Prostate gland (tissue), 2 donors: Measurements from ENCODE around the gene ACOD1. TPM values are rescaled to one million over a fixed set of nuclear protein-coding genes. Genes with fewer than 3 reads are reported as not detected.
"Not testable (repeated sequence)": the region's sequence is repeated elsewhere in the genome, so short reads cannot be mapped to it uniquely, and the experiment has no call there.

ENCODE experiments used
- DNase-seq: peaks from one replicate; pipeline ENCODE4 v3.0.0-alpha.2; 2019; ENCODE audit warnings: low spot score
- H3K27ac ChIP-seq, 2 donors: fragments of 200-600 bp; sonication (generic); 2 replicates each; pipeline ENCODE4 v1.5.1; 2017 to 2019
- H3K27me3 ChIP-seq: fragments of 200-600 bp; sonication (generic); replicated peaks from 2 replicates; pipeline ENCODE4 v1.5.1; 2019; ENCODE audit not compliant: insufficient read depth
- H3K36me3 ChIP-seq, 2 donors: fragments of 200-600 bp; sonication (generic); 1 replicate in 1 of 2; 2 replicates in 1 of 2; pipeline versions ENCODE4 v1.5.1 to v1.8.1; 2017 to 2019
- H3K4me1 ChIP-seq: fragments of 200-600 bp; sonication (generic); replicated peaks from 2 replicates; pipeline ENCODE4 v1.5.1; 2019
- H3K4me3 ChIP-seq, 2 donors: fragments of 200-600 bp; sonication (generic); 2 replicates each; pipeline ENCODE4 v1.5.1; 2017 to 2019
- H3K9me3 ChIP-seq: fragments of 200-600 bp; sonication (generic); 2 replicates; pipeline ENCODE4 v1.5.1; 2017
- CTCF ChIP-seq, 4 experiments: fragments of 200-600 bp in 2 of 4; fragments of 450-650 bp in 2 of 4; sonication (generic) in 2 of 4; IDR thresholded peaks; 1 replicate in 3 of 4; 2 replicates in 1 of 4; pipeline ENCODE4 v1.5.1; 2016 to 2019; ENCODE audit warnings: antibody characterized with exemption in 4 of 4, mild to moderate bottlenecking in 2 of 4, moderate library complexity in 2 of 4
- POLR2A ChIP-seq: fragments of 450-650 bp; IDR thresholded peaks from one replicate; pipeline ENCODE4 v1.6.1; 2016; ENCODE audit warnings: antibody characterized with exemption, mild to moderate bottlenecking
- POLR2AphosphoS5 ChIP-seq: sonication (generic); formaldehyde crosslinking; IDR thresholded peaks from one replicate; pipeline ENCODE4 v1.6.1; 2017; ENCODE audit warnings: antibody characterized with exemption
- WGBS: methylation state at CpG from one replicate; pipeline ENCODE4 v1.1.5; 2018; 5-methylcytosine and 5-hydroxymethylcytosine counted together
- intact Hi-C: fragments of 100-400 bp; cut with DNase I; formaldehyde crosslinking; loops from one replicate; pipeline ENCODE4 v1.14.2; 2022
- total RNA-seq, 2 donors: library from RNA; depleted of rRNA; stranded (reverse); fragments of >200 nt; gene quantifications; one replicate each; pipeline ENCODE4 v1.1.0, GENCODE V29; 2016

ACOD1 gene
- total RNA-seq, 2 donors from 2014 or later: not detected

DNA sequence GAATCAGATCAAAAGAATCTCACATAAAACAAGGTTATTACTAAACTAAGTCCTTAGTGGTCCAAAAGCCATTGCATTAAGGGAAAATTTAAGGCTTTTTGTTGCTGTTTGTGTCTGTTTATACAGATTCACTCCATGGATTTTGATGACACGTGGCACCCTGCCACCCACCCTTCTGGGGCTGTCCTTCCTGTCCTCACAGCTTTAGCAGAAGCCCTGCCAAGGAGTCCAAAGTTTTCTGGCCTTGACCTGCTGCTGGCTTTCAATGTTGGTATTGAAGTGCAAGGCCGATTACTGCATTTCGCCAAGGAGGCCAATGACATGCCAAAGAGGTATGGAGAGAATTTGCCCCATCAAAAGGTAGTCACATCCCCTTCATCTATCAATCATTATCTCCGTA, 6.9 kb downstream of the ACOD1 start:
- no peak for DNase-seq
- no peaks in the 10 kb centered on the region for H3K9me3 ChIP-seq
- no peak for TF ChIP-seq POLR2AphosphoS5
- TF ChIP-seq CTCF (IDR thresholded peaks at IDR 0.05): no peak
- no peak overlapping the region for H3K4me3 ChIP-seq
- H3K27me3 ChIP-seq: peaks cover 6% of the 10 kb centered on the region
- 77% methylated on average over 4 of the region's 4 CpGs for WGBS
- H3K4me1 ChIP-seq: no peaks in the 10 kb centered on the region
- intact Hi-C loops: no loop called here
- no peak overlapping the region for H3K27ac ChIP-seq
- H3K36me3 ChIP-seq: no peaks in the 10 kb centered on the region

DNA sequence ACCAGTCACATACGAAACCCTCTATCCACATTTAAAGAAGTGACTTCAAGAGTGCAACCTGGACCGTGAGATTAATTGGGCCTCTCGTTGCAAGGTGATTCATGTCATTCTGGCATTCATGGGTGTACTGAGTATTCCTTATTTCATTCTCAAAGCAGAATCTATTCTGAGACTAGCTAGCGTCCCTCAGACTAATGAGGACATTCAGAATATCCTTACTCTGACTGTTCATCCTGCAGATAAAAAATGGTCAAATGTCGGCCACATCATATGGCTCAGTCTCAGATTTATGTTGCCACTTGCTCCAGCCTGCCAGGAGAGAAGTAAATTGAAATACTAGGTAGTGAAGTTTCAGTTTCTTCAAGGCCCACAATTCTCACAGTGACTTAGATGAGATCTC, 7.3 kb downstream of the ACOD1 start:
- Histone ChIP-seq H3K4me1 (no peaks in the 10 kb centered on the region), H3K27me3 (peaks cover 6% of the 10 kb centered on the region), H3K9me3 (no peaks in the 10 kb centered on the region), H3K27ac (no peak overlapping the region), H3K36me3 (no peaks in the 10 kb centered on the region), H3K4me3 (no peak overlapping the region)
- DNase-seq: no peak
- 79% methylated on average over 5 of the region's 5 CpGs for WGBS
- intact Hi-C loops: no loop called here
- TF ChIP-seq POLR2A (no peak), POLR2AphosphoS5 (no peak), CTCF (IDR thresholded peaks at IDR 0.05) (no peak)

DNA sequence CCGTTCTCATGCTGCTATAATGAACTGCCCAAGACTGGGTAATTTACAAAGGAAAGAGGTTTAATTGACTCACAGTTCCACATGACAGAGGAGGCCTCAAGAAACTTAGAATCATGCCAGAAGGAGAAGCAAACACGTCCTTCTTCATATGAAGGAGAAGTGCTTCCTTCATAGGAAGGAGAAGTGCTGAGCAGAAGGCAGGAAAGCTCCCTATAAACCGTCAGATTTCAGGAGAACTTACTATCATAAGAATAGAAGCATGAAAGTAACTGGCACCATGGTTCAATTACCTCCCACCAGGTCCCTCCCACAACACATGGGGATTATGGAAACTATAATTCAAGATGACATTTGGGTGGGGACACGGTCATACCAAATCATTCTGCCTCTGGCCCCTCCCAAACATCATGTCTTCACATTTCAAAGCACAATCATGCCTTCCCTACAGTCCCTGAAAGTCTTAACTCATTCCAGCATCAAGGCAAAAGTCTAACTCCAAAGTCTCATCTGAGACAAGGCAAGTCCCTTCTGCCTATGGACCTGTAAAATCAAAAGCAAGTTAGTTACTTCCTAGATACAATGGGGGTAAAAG, 10.6 kb downstream of the ACOD1 start:
- H3K36me3 ChIP-seq: no peaks in the 10 kb centered on the region
- no peaks in the 10 kb centered on the region for H3K9me3 ChIP-seq
- TF ChIP-seq CTCF (IDR thresholded peaks at IDR 0.05): no peak
- H3K27me3 ChIP-seq: no peaks in the 10 kb centered on the region
- WGBS: 76% methylated on average over 4 of the region's 4 CpGs
- H3K4me3 ChIP-seq: no peak overlapping the region
- intact Hi-C loops: no loop called here
- H3K27ac ChIP-seq: no peak overlapping the region
- H3K4me1 ChIP-seq: no peaks in the 10 kb centered on the region
- no peak for DNase-seq

- H3K9me3 ChIP-seq, H3K4me3 ChIP-seq, H3K36me3 ChIP-seq, DNase-seq, H3K27me3 ChIP-seq, intact Hi-C loops, H3K4me1 ChIP-seq, H3K27ac ChIP-seq: not testable (repeated sequence)
Measured at GRCh38 chr13:76959734-76960133, 11.4 kb downstream of the ACOD1 start.

DNA sequence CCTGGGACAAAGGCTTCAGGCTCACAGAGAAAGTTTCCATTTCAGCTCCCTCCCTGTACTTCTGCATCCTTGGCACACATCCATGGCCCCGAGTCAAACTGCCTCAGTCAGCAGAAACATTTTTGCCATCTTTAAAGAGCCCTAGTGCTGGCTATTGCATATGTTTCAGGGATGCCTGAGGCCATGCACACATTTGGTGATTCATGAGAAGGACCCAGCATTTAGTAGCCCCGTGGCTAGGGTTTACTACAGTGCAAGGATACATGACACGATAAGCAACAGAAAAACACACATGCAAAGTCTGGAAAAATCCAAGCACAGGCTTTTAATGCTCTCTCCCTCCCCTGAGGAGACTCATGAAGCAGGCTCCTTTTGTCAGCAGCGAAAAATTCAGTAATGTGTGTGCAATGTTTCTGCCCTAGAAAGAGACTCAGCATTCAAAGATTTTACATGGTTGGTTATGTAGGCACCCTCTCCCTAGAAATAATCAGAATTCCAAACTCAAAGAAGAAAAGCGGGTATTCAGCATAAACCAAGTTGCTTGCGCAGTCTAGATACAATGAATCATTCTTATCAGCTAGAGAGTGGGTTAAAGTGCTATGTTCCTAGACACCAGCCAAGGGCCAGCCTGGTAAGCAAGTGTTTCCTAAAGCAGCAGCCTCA, 17.6 kb downstream of the ACOD1 start:
- intact Hi-C loops: no loop called here
- no peak for DNase-seq

More for the DNA sequence above, 17.6 kb downstream of the ACOD1 start:
- TF ChIP-seq POLR2AphosphoS5 (no peak), CTCF (IDR thresholded peaks at IDR 0.05) (no peak), POLR2A (no peak)
- Histone ChIP-seq H3K27me3 (no peaks in the 10 kb centered on the region), H3K4me3 (no peak overlapping the region), H3K4me1 (no peaks in the 10 kb centered on the region), H3K27ac (no peak overlapping the region), H3K9me3 (no peaks in the 10 kb centered on the region), H3K36me3 (no peaks in the 10 kb centered on the region)
- WGBS: 46% methylated on average over 6 of the region's 6 CpGs
